ENCODE data around the gene WNT3A.

WNT3A gene

DNA sequence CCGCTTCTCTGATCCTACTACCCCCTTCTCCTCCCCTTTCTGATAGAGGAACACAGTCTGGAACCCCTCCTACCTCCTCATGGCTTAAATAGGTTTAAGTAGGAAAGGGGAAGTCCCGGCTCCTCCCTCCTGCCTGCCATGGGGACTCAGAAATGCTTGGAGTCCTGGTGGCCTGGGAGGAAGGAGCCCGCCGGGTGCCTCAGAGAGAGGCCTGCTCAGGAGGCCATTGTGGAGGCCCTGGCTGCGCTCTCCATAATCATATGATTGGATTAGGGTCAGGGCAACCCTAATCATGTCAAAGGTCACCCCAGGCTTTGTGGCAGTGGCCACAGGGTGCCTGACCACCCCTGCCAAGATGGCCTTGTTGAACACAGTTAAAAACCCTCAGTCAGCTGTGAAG is 29.0 kb downstream of the WNT3A start (continued):
- TF ChIP-seq, protein P1, sequence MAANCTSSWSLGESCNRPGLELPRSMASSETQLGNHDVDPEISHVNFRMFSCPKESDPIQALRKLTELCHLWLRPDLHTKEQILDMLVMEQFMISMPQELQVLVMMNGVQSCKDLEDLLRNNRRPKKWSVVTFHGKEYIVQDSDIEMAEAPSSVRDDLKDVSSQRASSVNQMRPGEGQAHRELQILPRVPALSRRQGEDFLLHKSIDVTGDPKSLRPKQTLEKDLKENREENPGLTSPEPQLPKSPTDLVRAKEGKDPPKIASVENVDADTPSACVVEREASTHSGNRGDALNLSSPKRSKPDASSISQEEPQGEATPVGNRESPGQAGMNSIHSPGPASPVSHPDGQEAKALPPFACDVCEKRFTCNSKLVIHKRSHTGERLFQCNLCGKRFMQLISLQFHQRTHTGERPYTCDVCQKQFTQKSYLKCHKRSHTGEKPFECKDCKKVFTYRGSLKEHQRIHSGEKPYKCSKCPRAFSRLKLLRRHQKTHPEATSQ (tag by site-specific recombination; IDR thresholded peaks at IDR 0.05), result no peak
- no peak for TF ChIP-seq GFI1B (tag by site-specific recombination; IDR thresholded peaks at IDR 0.05)
- no peak for TF ChIP-seq ZSCAN16 (tag by site-specific recombination; IDR thresholded peaks at IDR 0.05)
- TF ChIP-seq ZNF416 (tag by site-specific recombination; IDR thresholded peaks at IDR 0.05), result no peak
- TF ChIP-seq IKZF3 (tag by site-specific recombination; IDR thresholded peaks at IDR 0.05), result no peak
- TF ChIP-seq ZNF341 (tag by site-specific recombination; IDR thresholded peaks at IDR 0.05; ENCODE audit: low read depth), result no peak
- no peak for TF ChIP-seq ZNF561 (tag by site-specific recombination; IDR thresholded peaks at IDR 0.05; ENCODE audit: borderline replicate concordance)
- TF ChIP-seq, protein P2, sequence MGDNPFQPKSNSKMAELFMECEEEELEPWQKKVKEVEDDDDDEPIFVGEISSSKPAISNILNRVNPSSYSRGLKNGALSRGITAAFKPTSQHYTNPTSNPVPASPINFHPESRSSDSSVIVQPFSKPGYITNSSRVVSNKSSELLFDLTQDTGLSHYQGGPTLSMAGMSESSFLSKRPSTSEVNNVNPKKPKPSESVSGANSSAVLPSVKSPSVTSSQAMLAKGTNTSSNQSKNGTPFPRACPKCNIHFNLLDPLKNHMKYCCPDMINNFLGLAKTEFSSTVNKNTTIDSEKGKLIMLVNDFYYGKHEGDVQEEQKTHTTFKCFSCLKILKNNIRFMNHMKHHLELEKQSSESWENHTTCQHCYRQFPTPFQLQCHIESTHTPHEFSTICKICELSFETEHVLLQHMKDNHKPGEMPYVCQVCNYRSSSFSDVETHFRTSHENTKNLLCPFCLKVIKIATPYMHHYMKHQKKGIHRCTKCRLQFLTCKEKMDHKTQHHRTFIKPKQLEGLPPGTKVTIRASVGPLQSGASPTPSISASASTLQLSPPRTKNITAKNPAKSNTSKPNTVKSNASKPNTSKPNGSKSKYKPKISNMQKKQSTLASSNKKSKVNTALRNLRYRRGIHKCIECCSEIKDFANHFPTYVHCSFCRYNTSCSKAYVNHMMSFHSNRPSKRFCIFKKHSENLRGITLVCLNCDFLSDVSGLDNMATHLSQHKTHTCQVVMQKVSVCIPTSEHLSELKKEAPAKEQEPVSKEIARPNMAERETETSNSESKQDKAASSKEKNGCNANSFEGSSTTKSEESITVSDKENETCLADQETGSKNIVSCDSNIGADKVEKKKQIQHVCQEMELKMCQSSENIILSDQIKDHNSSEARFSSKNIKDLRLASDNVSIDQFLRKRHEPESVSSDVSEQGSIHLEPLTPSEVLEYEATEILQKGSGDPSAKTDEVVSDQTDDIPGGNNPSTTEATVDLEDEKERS (tag by site-specific recombination; IDR thresholded peaks at IDR 0.05), result no peak

DNA sequence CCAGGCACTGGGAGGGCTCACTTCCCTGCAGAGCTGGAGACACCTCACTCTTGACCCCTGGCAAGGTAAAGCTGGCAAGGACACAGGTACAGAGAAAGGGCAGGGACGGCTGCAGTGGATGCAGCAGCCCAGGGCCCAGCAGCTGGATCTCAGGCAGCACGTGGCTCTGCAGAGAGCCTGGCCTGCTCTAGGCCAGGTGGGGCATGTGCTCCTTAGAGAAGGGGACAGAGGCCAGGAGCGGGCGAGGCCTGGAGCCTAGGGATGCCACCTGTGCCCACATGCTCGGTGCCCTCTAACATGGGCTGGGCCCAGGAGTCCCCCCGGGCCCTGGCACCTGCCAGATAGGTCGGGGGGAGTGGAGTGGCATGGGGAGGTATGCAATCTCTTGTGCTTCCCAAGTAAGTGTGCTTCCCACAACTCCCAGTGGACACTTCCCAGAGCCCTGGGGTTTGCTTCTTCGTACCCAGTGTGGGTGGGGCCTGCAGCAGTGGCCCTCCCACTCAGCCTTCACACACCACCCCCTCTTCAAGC is 30.0 kb downstream of the WNT3A start:
- ChIA-PET CTCF (interaction anchor here (1.3 kb wide), 1 partner anchor 38 kb away, joined by 4 read pairs; no protein-coding TSS in a partner anchor), POLR2A (no interaction called here)
- Histone ChIP-seq H3K9me3 (ENCODE audit: control insufficient read depth, insufficient read depth, low read depth, low read length) (no peaks in the 10 kb centered on the region), H3K36me3 (ENCODE audit: control insufficient read depth in 2 of 2, insufficient read depth in 1 of 2, low read length in 2 of 2) (no peaks in the 10 kb centered on the region), H3K27ac (ENCODE audit: extremely low read depth, low read depth, low read length) (no peak overlapping the region), H3K4me3 (ENCODE audit: low read depth, low read length) (no peak overlapping the region), H3K4me1 (ENCODE audit: control insufficient read depth, insufficient read depth, low read length) (no peaks in the 10 kb centered on the region)
- no peak for TF ChIP-seq ZNF426 (tag by site-specific recombination; IDR thresholded peaks at IDR 0.05)
- TF ChIP-seq, protein P3, sequence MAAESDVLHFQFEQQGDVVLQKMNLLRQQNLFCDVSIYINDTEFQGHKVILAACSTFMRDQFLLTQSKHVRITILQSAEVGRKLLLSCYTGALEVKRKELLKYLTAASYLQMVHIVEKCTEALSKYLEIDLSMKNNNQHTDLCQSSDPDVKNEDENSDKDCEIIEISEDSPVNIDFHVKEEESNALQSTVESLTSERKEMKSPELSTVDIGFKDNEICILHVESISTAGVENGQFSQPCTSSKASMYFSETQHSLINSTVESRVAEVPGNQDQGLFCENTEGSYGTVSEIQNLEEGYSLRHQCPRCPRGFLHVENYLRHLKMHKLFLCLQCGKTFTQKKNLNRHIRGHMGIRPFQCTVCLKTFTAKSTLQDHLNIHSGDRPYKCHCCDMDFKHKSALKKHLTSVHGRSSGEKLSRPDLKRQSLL (tag by site-specific recombination; IDR thresholded peaks at IDR 0.05), result no peak
- TF ChIP-seq EGR2 (tag by site-specific recombination; IDR thresholded peaks at IDR 0.05; ENCODE audit: low read depth), result peak; percentile 42
- TF ChIP-seq, protein P4, sequence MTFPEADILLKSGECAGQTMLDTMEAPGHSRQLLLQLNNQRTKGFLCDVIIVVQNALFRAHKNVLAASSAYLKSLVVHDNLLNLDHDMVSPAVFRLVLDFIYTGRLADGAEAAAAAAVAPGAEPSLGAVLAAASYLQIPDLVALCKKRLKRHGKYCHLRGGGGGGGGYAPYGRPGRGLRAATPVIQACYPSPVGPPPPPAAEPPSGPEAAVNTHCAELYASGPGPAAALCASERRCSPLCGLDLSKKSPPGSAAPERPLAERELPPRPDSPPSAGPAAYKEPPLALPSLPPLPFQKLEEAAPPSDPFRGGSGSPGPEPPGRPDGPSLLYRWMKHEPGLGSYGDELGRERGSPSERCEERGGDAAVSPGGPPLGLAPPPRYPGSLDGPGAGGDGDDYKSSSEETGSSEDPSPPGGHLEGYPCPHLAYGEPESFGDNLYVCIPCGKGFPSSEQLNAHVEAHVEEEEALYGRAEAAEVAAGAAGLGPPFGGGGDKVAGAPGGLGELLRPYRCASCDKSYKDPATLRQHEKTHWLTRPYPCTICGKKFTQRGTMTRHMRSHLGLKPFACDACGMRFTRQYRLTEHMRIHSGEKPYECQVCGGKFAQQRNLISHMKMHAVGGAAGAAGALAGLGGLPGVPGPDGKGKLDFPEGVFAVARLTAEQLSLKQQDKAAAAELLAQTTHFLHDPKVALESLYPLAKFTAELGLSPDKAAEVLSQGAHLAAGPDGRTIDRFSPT (tag by site-specific recombination; IDR thresholded peaks at IDR 0.05), result 0 out of 2 replicates have a peak, but pooled peaks have one; percentile 23
- TF ChIP-seq ZFHX2 (tag by site-specific recombination; conservative IDR thresholded peaks at IDR 0.05), result peak; percentile 24; the same call in 1 of the 2 replicates
- TF ChIP-seq GLI4 (tag by site-specific recombination; IDR thresholded peaks at IDR 0.05), result no peak
- TF ChIP-seq, protein P5, sequence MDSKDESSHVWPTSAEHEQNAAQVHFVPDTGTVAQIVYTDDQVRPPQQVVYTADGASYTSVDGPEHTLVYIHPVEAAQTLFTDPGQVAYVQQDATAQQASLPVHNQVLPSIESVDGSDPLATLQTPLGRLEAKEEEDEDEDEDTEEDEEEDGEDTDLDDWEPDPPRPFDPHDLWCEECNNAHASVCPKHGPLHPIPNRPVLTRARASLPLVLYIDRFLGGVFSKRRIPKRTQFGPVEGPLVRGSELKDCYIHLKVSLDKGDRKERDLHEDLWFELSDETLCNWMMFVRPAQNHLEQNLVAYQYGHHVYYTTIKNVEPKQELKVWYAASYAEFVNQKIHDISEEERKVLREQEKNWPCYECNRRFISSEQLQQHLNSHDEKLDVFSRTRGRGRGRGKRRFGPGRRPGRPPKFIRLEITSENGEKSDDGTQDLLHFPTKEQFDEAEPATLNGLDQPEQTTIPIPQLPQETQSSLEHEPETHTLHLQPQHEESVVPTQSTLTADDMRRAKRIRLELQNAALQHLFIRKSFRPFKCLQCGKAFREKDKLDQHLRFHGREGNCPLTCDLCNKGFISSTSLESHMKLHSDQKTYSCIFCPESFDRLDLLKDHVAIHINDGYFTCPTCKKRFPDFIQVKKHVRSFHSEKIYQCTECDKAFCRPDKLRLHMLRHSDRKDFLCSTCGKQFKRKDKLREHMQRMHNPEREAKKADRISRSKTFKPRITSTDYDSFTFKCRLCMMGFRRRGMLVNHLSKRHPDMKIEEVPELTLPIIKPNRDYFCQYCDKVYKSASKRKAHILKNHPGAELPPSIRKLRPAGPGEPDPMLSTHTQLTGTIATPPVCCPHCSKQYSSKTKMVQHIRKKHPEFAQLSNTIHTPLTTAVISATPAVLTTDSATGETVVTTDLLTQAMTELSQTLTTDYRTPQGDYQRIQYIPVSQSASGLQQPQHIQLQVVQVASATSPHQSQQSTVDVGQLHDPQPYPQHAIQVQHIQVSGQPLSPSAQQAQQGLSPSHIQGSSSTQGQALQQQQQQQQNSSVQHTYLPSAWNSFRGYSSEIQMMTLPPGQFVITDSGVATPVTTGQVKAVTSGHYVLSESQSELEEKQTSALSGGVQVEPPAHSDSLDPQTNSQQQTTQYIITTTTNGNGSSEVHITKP (tag by site-specific recombination; IDR thresholded peaks at IDR 0.05), result no peak
- TF ChIP-seq ZNF654 (tag by site-specific recombination; IDR thresholded peaks at IDR 0.05; ENCODE audit: low read depth), result no peak
- no peak for TF ChIP-seq GFI1B (tag by site-specific recombination; IDR thresholded peaks at IDR 0.05)
- TF ChIP-seq, protein P6, sequence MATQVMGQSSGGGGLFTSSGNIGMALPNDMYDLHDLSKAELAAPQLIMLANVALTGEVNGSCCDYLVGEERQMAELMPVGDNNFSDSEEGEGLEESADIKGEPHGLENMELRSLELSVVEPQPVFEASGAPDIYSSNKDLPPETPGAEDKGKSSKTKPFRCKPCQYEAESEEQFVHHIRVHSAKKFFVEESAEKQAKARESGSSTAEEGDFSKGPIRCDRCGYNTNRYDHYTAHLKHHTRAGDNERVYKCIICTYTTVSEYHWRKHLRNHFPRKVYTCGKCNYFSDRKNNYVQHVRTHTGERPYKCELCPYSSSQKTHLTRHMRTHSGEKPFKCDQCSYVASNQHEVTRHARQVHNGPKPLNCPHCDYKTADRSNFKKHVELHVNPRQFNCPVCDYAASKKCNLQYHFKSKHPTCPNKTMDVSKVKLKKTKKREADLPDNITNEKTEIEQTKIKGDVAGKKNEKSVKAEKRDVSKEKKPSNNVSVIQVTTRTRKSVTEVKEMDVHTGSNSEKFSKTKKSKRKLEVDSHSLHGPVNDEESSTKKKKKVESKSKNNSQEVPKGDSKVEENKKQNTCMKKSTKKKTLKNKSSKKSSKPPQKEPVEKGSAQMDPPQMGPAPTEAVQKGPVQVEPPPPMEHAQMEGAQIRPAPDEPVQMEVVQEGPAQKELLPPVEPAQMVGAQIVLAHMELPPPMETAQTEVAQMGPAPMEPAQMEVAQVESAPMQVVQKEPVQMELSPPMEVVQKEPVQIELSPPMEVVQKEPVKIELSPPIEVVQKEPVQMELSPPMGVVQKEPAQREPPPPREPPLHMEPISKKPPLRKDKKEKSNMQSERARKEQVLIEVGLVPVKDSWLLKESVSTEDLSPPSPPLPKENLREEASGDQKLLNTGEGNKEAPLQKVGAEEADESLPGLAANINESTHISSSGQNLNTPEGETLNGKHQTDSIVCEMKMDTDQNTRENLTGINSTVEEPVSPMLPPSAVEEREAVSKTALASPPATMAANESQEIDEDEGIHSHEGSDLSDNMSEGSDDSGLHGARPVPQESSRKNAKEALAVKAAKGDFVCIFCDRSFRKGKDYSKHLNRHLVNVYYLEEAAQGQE (tag by site-specific recombination; IDR thresholded peaks at IDR 0.05), result no peak
- no peak for TF ChIP-seq ZNF354C (tag by site-specific recombination; IDR thresholded peaks at IDR 0.05; ENCODE audit: borderline replicate concordance, low read depth)
- TF ChIP-seq, protein P7, sequence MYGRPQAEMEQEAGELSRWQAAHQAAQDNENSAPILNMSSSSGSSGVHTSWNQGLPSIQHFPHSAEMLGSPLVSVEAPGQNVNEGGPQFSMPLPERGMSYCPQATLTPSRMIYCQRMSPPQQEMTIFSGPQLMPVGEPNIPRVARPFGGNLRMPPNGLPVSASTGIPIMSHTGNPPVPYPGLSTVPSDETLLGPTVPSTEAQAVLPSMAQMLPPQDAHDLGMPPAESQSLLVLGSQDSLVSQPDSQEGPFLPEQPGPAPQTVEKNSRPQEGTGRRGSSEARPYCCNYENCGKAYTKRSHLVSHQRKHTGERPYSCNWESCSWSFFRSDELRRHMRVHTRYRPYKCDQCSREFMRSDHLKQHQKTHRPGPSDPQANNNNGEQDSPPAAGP (tag by site-specific recombination; IDR thresholded peaks at IDR 0.05), result no peak
